Suprapubic skin (tissue), 4 donors: Measurements from ENCODE around the gene DOHH. TPM values are rescaled to one million over a fixed set of nuclear protein-coding genes. Genes with fewer than 3 reads are reported as not detected.
A peak's percentile ranks its signal among the peaks of the same experiment; 100 is the strongest.

Experiments used
- DNase-seq, 2 donors: peaks; one replicate each; pipeline ENCODE4 v3.0.0-alpha.2; 2019; ENCODE audit warnings: low spot score in 2 of 2
- H3K27ac ChIP-seq: fragments of 200-600 bp; sonication (generic); one replicate; pipeline ENCODE4 v1.5.1; 2019
- H3K27me3 ChIP-seq: fragments of 200-600 bp; sonication (generic); one replicate; pipeline ENCODE4 v1.5.1; 2019
- H3K36me3 ChIP-seq: fragments of 200-600 bp; sonication (generic); one replicate; pipeline ENCODE4 v1.5.1; 2019
- H3K4me1 ChIP-seq: fragments of 200-600 bp; sonication (generic); one replicate; pipeline ENCODE4 v1.5.1; 2019
- H3K4me3 ChIP-seq: fragments of 200-600 bp; sonication (generic); one replicate; pipeline ENCODE4 v1.5.1; 2019; ENCODE audit warnings: mild to moderate bottlenecking
- H3K9me3 ChIP-seq: fragments of 200-600 bp; sonication (generic); one replicate; pipeline ENCODE4 v1.5.1; 2019
- EP300 ChIP-seq: sonication (generic); formaldehyde crosslinking; IDR thresholded peaks from one replicate; pipeline ENCODE4 v1.6.1; 2017; ENCODE audit warnings: antibody characterized with exemption
- POLR2A ChIP-seq, 2 donors: fragments of 450-650 bp; IDR thresholded peaks; one replicate each; pipeline ENCODE4 v1.6.1; 2017; ENCODE audit warnings: antibody characterized with exemption in 2 of 2, mild to moderate bottlenecking in 2 of 2, moderate library complexity in 2 of 2
- POLR2AphosphoS5 ChIP-seq, 3 donors: sonication (generic); formaldehyde crosslinking; IDR thresholded peaks; one replicate each; pipeline ENCODE4 v1.6.1; 2017; ENCODE audit warnings: antibody characterized with exemption in 3 of 3
- WGBS: methylation state at CpG from one replicate; pipeline ENCODE4 v1.1.5; 2018; 5-methylcytosine and 5-hydroxymethylcytosine counted together
- total RNA-seq, 4 donors: library from RNA; depleted of rRNA; stranded (reverse); fragments of >200 nt; gene quantifications; one replicate each; pipeline ENCODE4 v1.1.0, GENCODE V29; 2016
- TF ChIP-seq, protein P1 (sequence below), 2 donors: fragments of 200-600 bp in 1 of 2; fragments of 450-650 bp in 1 of 2; sonication (generic) in 1 of 2; IDR thresholded peaks; one replicate each; pipeline ENCODE4 v1.5.1; 2016 to 2019; ENCODE audit warnings: antibody characterized with exemption in 2 of 2, mild to moderate bottlenecking in 1 of 2, moderate library complexity in 1 of 2

The DOHH gene
- total RNA-seq, 4 donors from 2014 or later, result 10.9 to 21.7 (median 17.9) TPM

DNA sequence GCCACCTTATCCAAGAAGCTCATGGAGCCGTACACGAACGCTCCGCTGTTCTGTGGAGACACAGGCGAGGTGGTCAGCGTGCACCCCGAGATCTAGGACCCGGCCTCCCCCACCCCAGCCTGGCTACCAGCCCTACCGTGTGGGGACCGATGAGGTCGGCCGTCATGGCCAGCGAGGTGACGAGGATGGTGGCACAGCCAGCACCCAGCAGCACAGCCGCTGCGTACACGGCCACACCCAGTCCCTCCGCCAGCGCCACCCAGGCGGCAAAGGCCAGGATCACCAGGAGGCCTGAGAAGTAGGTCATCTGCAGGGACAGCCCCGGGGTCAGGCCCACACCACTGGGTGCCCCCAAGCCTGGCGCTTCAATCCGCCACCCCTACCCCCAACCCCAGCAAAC is 45.6 kb upstream of the DOHH start:
- Histone ChIP-seq H3K9me3 (no peaks in the 10 kb centered on the region), H3K27ac (no peak overlapping the region), H3K27me3 (no peaks in the 10 kb centered on the region), H3K4me1 (peaks cover 12% of the 10 kb centered on the region), H3K36me3 (peaks cover 16% of the 10 kb centered on the region), H3K4me3 (no peak overlapping the region)
- no peak for TF ChIP-seq POLR2A (IDR thresholded peaks at IDR 0.05)
- no peak for TF ChIP-seq EP300
- 72% methylated on average over 14 of the region's 23 CpGs for WGBS
- no peak for DNase-seq

DNA sequence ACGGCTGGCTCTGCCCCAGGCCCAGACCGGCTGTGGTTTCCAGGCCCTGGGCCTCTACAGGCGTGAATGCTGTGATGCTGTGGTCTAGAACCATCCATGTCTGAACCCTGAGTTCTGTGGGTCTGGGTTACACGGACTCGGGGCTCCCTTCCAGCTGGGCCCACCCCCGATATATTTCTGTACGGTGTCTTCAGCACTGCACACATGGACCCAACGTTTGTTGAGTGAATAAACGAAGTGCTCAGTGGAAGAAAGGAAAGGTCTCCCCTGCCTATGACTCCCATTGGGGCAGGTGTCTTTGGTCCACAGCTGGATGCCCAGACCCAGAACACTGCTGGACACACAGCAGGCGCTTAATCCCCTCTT is 45.2 kb upstream of the DOHH start:
- Histone ChIP-seq H3K27me3 (no peaks in the 10 kb centered on the region), H3K36me3 (peaks cover 16% of the 10 kb centered on the region), H3K4me3 (no peak overlapping the region), H3K4me1 (peaks cover 12% of the 10 kb centered on the region), H3K9me3 (no peaks in the 10 kb centered on the region), H3K27ac (no peak overlapping the region)
- 78% methylated on average over 9 of the region's 10 CpGs for WGBS
- TF ChIP-seq, protein P1, sequence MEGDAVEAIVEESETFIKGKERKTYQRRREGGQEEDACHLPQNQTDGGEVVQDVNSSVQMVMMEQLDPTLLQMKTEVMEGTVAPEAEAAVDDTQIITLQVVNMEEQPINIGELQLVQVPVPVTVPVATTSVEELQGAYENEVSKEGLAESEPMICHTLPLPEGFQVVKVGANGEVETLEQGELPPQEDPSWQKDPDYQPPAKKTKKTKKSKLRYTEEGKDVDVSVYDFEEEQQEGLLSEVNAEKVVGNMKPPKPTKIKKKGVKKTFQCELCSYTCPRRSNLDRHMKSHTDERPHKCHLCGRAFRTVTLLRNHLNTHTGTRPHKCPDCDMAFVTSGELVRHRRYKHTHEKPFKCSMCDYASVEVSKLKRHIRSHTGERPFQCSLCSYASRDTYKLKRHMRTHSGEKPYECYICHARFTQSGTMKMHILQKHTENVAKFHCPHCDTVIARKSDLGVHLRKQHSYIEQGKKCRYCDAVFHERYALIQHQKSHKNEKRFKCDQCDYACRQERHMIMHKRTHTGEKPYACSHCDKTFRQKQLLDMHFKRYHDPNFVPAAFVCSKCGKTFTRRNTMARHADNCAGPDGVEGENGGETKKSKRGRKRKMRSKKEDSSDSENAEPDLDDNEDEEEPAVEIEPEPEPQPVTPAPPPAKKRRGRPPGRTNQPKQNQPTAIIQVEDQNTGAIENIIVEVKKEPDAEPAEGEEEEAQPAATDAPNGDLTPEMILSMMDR (IDR thresholded peaks at IDR 0.05), result no peak
- no peak for DNase-seq

DNA sequence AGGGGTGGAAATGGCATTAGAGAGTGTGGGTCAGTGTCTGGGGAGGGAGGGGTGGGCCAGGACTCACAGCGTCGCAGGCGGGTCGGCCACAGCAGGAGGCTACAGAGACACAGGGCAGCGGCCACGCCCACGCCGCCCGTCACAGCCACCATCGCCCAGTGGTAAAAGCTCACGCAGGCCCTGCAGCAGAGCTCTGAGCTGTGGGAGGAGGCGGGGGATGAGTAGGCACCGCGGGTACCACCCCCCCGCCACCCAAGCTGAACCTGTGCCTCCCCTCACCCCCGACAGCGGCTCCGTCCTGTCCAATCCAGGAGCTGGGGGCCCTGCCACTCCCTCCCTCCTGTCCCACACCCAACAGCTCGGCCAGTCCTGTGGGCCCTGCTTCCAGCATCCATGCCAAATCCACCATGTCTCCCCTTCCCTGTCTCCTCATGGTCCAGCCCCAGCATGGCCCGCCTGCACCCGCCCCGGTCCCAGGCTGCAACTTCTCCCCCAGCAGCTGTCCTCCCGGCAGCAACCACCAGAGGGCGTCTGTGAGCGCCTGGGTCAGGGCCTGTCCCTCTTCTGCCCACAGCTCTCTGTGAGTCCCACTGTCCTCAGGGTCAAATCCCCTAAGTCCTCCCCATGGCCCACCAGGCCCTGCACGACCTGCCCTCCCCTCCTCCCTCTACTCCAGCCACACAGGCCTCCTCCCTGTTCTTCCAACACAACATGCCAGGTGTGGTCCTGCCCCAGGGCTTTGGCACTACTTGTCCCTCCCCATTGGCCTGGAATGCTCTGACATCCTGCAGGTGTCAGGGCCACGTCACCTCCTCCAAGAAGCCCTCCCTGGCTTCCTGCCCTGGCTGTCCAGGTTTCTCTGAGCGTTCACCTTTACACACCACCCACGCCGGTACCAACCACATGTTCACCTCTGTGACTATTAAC is 44.5 kb upstream of the DOHH start:
- Histone ChIP-seq H3K36me3 (peaks cover 16% of the 10 kb centered on the region), H3K4me3 (no peak overlapping the region), H3K27ac (no peak overlapping the region), H3K27me3 (no peaks in the 10 kb centered on the region), H3K4me1 (peaks cover 12% of the 10 kb centered on the region), H3K9me3 (no peaks in the 10 kb centered on the region)
- TF ChIP-seq POLR2A (IDR thresholded peaks at IDR 0.05), result no peak
- TF ChIP-seq, protein P1 (IDR thresholded peaks at IDR 0.05), result peak; percentile 63 to 95
- no peak for DNase-seq
- 52% methylated on average over 19 of the region's 30 CpGs for WGBS

DNA sequence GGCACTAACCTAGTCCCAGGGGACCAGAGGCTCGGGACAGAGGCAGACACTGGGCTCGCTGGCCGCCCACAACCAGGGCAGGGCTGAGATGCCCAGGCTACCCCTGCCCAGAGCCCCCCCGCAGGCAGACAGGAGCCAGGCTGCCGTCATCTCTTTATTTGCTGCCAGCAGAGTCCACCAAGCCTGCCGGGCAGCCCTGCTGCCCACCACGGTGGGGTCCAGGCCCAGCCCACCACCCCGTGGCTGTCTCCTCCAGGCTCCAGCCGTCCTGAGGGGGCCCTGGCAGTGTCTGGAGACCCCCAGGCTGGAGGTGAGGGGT is 43.5 kb upstream of the DOHH start:
- H3K9me3 ChIP-seq, result no peaks in the 10 kb centered on the region
- no peaks in the 10 kb centered on the region for H3K27me3 ChIP-seq
- no peak overlapping the region for H3K4me3 ChIP-seq
- DNase-seq, result no peak
- WGBS, result 100% methylated on average over 1 of the region's 9 CpGs
- H3K27ac ChIP-seq, result no peak overlapping the region
- TF ChIP-seq POLR2A (IDR thresholded peaks at IDR 0.05), result no peak
- TF ChIP-seq EP300, result no peak
- TF ChIP-seq, protein P1 (IDR thresholded peaks at IDR 0.05), result no peak
- TF ChIP-seq POLR2AphosphoS5 (IDR thresholded peaks at IDR 0.05), result no peak
- H3K36me3 ChIP-seq, result peaks cover 16% of the 10 kb centered on the region
- peaks cover 13% of the 10 kb centered on the region for H3K4me1 ChIP-seq

DNA sequence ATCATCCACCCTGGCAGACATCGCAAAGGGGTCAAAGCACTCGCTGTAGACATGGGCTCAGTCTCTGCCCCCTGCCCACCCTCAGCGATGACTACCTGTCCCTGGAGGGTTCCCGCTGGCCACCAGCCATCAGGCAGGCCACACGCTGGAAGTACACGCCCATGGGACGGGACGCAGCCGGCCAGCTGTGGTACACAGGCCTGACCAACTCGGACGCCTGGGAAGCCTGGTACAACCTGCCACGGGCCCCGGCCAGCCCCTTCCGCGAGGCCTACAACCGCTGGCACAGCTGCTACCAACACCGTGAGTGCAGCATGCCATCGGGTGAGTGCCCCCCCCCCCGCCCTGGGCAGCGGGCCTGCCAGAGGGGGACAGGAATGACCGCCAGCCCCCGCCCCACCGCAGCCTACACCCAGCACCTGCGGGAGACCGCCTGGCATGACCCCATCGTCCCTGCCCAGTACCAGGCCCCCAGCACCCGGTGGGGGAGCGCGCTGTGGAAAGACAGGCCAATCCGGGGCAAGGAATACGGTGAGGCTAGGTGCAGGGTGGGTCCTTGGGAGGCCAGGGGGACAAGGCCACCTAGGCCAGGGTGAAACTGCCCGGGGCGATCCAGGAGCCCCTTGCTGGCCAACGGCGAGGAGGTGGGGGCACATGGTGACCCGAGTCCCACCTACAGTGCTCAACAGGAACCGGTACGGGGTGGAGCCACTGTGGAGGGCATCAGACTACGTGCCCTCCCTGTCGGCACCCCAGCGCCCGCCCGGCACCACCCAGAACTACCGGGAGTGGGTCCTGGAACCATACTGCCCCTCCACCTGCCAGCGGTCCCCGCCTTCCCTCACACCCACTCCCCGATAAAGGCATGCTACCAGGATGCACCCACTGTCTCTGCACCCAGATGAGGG is 42.9 kb upstream of the DOHH start:
- H3K36me3 ChIP-seq, result peaks cover 19% of the 10 kb centered on the region
- H3K27me3 ChIP-seq, result no peaks in the 10 kb centered on the region
- H3K27ac ChIP-seq, result no peak overlapping the region
- H3K9me3 ChIP-seq, result no peaks in the 10 kb centered on the region
- TF ChIP-seq POLR2A (IDR thresholded peaks at IDR 0.05) (no peak), EP300 (no peak), POLR2AphosphoS5 (IDR thresholded peaks at IDR 0.05) (no peak)
- TF ChIP-seq, protein P1 (IDR thresholded peaks at IDR 0.05), result no peak
- WGBS, result 69% methylated on average over 13 of the region's 47 CpGs
- DNase-seq, result peak in 1 of 2 donors; percentile 78
- H3K4me1 ChIP-seq, result peaks cover 18% of the 10 kb centered on the region
- no peak overlapping the region for H3K4me3 ChIP-seq
